Thoracic aorta (tissue), 2 donors: ENCODE data around the gene CAVIN2. TPM values are rescaled to one million over a fixed set of nuclear protein-coding genes. Genes with fewer than 3 reads are reported as not detected.
"Not testable (repeated sequence)": the region's sequence is repeated elsewhere in the genome, so short reads cannot be mapped to it uniquely, and the experiment has no call there.

ENCODE experiments used
- ATAC-seq: fragments of 150-250 bp; one replicate; pipeline ENCODE4 v1.8.0; 2017; ENCODE audit warnings: low read depth; ENCODE audit not compliant: insufficient number of reproducible peaks, low FRiP score
- DNase-seq: peaks from one replicate; pipeline ENCODE4 v3.0.0-alpha.2; 2020; ENCODE audit warnings: low spot score
- H3K27ac ChIP-seq, 2 donors: fragments of 200-600 bp; sonication (generic); 1 replicate in 1 of 2; 2 replicates in 1 of 2; pipeline ENCODE4 v1.5.1; 2016; ENCODE audit warnings: mild to moderate bottlenecking in 2 of 2, moderate library complexity in 2 of 2
- H3K27me3 ChIP-seq: fragments of 200-600 bp; sonication (generic); replicated peaks from 2 replicates; pipeline ENCODE4 v1.6.0; 2016; ENCODE audit warnings: mild to moderate bottlenecking; ENCODE audit not compliant: insufficient read depth
- H3K36me3 ChIP-seq: fragments of 200-600 bp; sonication (generic); one replicate; pipeline ENCODE4 v1.5.1; 2016
- H3K4me1 ChIP-seq, 2 donors: fragments of 200-600 bp; sonication (generic); 1 replicate in 1 of 2; 2 replicates in 1 of 2; pipeline versions ENCODE4 v1.5.1 to v1.6.0; 2016; ENCODE audit warnings: low read depth in 2 of 2, mild to moderate bottlenecking in 1 of 2; ENCODE audit not compliant: control insufficient read depth in 1 of 2
- H3K4me3 ChIP-seq: fragments of 200-600 bp; sonication (generic); 2 replicates; pipeline ENCODE4 v1.5.1; 2016; ENCODE audit warnings: mild to moderate bottlenecking
- H3K9me3 ChIP-seq: fragments of 200-600 bp; sonication (generic); 2 replicates; pipeline ENCODE4 v1.5.1; 2016
- total RNA-seq, 2 donors: library from RNA; depleted of rRNA; stranded (reverse); fragments of >200 nt; gene quantifications; one replicate each; pipeline versions ENCODE4 v1.1.0 to v1.2.3, GENCODE V29; 2016
- TF ChIP-seq, protein P1 (sequence below): fragments of 200-600 bp; sonication (generic); IDR thresholded peaks from one replicate; pipeline ENCODE4 v1.5.1; 2019; ENCODE audit warnings: antibody characterized with exemption

The CAVIN2 gene
- total RNA-seq, 2 donors from 2014 or later = 14.9 to 15.0 TPM

DNA sequence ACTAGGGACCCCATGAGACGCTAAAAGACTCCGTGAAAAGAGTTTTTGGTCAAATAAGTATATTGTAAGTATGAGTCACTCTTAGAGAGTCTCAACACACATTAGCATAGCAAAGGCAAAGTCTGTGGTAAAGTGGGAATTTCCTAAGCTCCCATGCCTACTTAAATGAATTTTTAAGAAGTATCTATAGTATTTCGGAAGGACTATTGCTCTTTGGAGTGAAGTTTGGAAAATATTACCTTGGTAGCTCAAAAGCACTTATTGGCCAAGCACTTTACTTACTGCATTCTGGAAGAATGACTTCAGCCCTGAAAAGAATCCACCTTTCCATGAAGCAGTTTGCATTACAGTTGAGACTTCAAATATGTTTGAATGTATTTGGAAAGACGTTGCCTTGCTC lies 57.1 kb downstream of the CAVIN2 start:
- Histone ChIP-seq H3K36me3 (no peaks in the 10 kb centered on the region), H3K4me1 (no peaks in the 10 kb centered on the region), H3K27ac (no peak overlapping the region), H3K9me3 (no peaks in the 10 kb centered on the region), H3K27me3 (no peaks in the 10 kb centered on the region), H3K4me3 (no peak overlapping the region)
- ATAC-seq (no peak), DNase-seq (no peak)
- TF ChIP-seq, protein P1, sequence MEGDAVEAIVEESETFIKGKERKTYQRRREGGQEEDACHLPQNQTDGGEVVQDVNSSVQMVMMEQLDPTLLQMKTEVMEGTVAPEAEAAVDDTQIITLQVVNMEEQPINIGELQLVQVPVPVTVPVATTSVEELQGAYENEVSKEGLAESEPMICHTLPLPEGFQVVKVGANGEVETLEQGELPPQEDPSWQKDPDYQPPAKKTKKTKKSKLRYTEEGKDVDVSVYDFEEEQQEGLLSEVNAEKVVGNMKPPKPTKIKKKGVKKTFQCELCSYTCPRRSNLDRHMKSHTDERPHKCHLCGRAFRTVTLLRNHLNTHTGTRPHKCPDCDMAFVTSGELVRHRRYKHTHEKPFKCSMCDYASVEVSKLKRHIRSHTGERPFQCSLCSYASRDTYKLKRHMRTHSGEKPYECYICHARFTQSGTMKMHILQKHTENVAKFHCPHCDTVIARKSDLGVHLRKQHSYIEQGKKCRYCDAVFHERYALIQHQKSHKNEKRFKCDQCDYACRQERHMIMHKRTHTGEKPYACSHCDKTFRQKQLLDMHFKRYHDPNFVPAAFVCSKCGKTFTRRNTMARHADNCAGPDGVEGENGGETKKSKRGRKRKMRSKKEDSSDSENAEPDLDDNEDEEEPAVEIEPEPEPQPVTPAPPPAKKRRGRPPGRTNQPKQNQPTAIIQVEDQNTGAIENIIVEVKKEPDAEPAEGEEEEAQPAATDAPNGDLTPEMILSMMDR = no peak

GRCh38 chr2:191786694-191787093 lies 60.2 kb downstream of the CAVIN2 start:
- Histone ChIP-seq H3K36me3 (no peaks in the 10 kb centered on the region), H3K27me3 (no peaks in the 10 kb centered on the region), H3K9me3 (no peaks in the 10 kb centered on the region), H3K27ac (no peak overlapping the region), H3K4me3 (no peak overlapping the region), H3K4me1 (no peaks in the 10 kb centered on the region)
- ATAC-seq = no peak
- DNase-seq = no peak
- TF ChIP-seq, protein P1 = no peak

- not testable (repeated sequence) for H3K27me3 ChIP-seq, ATAC-seq, H3K27ac ChIP-seq, DNase-seq, H3K4me1 ChIP-seq, H3K9me3 ChIP-seq, H3K4me3 ChIP-seq, H3K36me3 ChIP-seq
Measured at GRCh38 chr2:191785651-191786050, 61.2 kb downstream of the CAVIN2 start.

Other genes with a start within 250 kb of the CAVIN2 start
- 10 to 100 TPM; 25.2 to 84.7 TPM for gene NABP1, start 169.0 kb downstream of the CAVIN2 start, total RNA-seq